DOHH2 (cell line): Measurements from ENCODE around the gene MORC1.

Experiments
- EZH2phosphoT487 ChIP-seq: fragments of 200-600 bp; sonication (generic); IDR thresholded peaks from 2 replicates; pipeline ENCODE4 v1.6.1; 2017; ENCODE audit warnings: borderline replicate concordance, mild to moderate bottlenecking, antibody characterized with exemption, low read length, moderate library complexity, mixed read lengths
- TF ChIP-seq, protein P1 (sequence below): fragments of 200-600 bp; sonication (generic); IDR thresholded peaks from one replicate; pipeline ENCODE4 v1.5.1; 2014; ENCODE audit warnings: antibody characterized with exemption, mild to moderate bottlenecking, low read depth, low read length; ENCODE audit not compliant: poor library complexity, severe bottlenecking

DNA sequence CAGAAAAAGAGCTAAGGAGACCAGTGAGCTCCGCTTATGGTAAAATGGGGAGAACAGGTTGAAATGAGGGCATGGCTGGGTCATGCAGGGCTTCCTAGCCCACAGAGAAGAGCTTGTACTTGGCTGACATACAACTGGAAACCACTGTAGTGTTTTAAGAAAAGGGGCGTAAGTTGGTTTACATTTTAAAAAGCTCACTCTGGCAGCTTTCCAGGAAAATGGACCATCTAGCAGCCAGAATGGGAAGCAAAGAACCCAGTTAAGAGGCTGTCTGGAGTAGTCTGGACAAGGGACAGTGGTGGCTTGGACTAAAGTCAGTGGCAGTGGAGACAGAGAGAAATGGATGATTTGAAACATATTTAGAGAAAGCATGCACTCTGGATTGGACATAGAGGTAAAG, 1.9 kb downstream of the MORC1 start:
- TF ChIP-seq, protein P1, sequence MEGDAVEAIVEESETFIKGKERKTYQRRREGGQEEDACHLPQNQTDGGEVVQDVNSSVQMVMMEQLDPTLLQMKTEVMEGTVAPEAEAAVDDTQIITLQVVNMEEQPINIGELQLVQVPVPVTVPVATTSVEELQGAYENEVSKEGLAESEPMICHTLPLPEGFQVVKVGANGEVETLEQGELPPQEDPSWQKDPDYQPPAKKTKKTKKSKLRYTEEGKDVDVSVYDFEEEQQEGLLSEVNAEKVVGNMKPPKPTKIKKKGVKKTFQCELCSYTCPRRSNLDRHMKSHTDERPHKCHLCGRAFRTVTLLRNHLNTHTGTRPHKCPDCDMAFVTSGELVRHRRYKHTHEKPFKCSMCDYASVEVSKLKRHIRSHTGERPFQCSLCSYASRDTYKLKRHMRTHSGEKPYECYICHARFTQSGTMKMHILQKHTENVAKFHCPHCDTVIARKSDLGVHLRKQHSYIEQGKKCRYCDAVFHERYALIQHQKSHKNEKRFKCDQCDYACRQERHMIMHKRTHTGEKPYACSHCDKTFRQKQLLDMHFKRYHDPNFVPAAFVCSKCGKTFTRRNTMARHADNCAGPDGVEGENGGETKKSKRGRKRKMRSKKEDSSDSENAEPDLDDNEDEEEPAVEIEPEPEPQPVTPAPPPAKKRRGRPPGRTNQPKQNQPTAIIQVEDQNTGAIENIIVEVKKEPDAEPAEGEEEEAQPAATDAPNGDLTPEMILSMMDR, result no peak
- no peak for TF ChIP-seq EZH2phosphoT487
